Caco-2 (cell line): ENCODE measurements around the gene AFF1. TPM values are rescaled to one million over a fixed set of nuclear protein-coding genes. Genes with fewer than 3 reads are reported as not detected.

Experiments
- BruUV-seq: library from RNA; stranded (reverse); fragments of 400-500 nt; replicated peaks from 2 replicates; lab custom pipeline; 2021; lab: Mats Ljungman, UMichigan
- CTCF ChIA-PET: fragments of 300-600 bp; sonication (Branson Sonifier 250); formaldehyde crosslinking; loops from one replicate; lab custom pipeline; 2022; ENCODE audit warnings: antibody characterized with exemption; lab: Charles Lee
- POLR2A ChIA-PET: fragments of 300-600 bp; sonication (Branson Sonifier 250); formaldehyde crosslinking; loops from one replicate; lab custom pipeline; 2022; ENCODE audit warnings: antibody characterized with exemption; lab: Charles Lee
- DNase-seq, 2 experiments: peaks; one replicate each; pipeline versions ENCODE4 v3.0.0 to v3.0.0-alpha.2; 2020 to 2022
- H3K27me3 ChIP-seq: replicated peaks from 2 replicates; pipeline ENCODE4 v1.6.0; 2011; ENCODE audit warnings: low read length; ENCODE audit not compliant: control insufficient read depth, insufficient read depth
- H3K36me3 ChIP-seq: 2 replicates; pipeline ENCODE4 v1.5.1; 2011; ENCODE audit warnings: low read length; ENCODE audit not compliant: control insufficient read depth, insufficient read depth
- H3K4me1 ChIP-seq: fragments of 250-450 bp; sonication (Bioruptor Pico); 2 replicates; pipeline ENCODE4 v1.5.1; 2020; ENCODE audit warnings: mild to moderate bottlenecking
- H3K4me3 ChIP-seq: 2 replicates; pipeline ENCODE4 v1.5.1; 2011; ENCODE audit warnings: low read depth, mild to moderate bottlenecking, control low read depth, low read length
- H3K9me3 ChIP-seq: fragments of 250-450 bp; sonication (Bioruptor Pico); 2 replicates; pipeline ENCODE4 v1.5.1; 2020; ENCODE audit warnings: mild to moderate bottlenecking, moderate library complexity
- H3K27ac Mint-ChIP-seq: one replicate; pipeline ENCODE4 v1.8.0; 2022; ENCODE audit warnings: mixed read lengths; ENCODE audit not compliant: unreplicated experiment
- H3K27me3 Mint-ChIP-seq: one replicate; pipeline ENCODE4 v1.8.0; 2022; ENCODE audit warnings: mixed read lengths; ENCODE audit not compliant: insufficient read depth, unreplicated experiment
- H3K36me3 Mint-ChIP-seq: one replicate; pipeline ENCODE4 v1.8.0; 2022; ENCODE audit warnings: mild to moderate bottlenecking, mixed read lengths; ENCODE audit not compliant: insufficient read depth, unreplicated experiment
- H3K4me1 Mint-ChIP-seq: one replicate; pipeline ENCODE4 v1.8.0; 2022; ENCODE audit warnings: low read depth, mixed read lengths; ENCODE audit not compliant: unreplicated experiment
- H3K4me3 Mint-ChIP-seq: one replicate; pipeline ENCODE4 v1.8.0; 2022; ENCODE audit warnings: mild to moderate bottlenecking, moderate library complexity, mixed read lengths; ENCODE audit not compliant: unreplicated experiment
- H3K9me3 Mint-ChIP-seq: one replicate; pipeline ENCODE4 v1.8.0; 2022; ENCODE audit warnings: mixed read lengths; ENCODE audit not compliant: unreplicated experiment
- intact Hi-C: fragments of 100-400 bp; cut with micrococcal nuclease; formaldehyde crosslinking; loops from one replicate; pipeline ENCODE4 v1.10.0; 2022; ENCODE audit not compliant: unreplicated experiment
- total RNA-seq: library from RNA; stranded (reverse); gene quantifications from 2 replicates; pipeline ENCODE4 v1.2.3, GENCODE V29; 2022
- TF ChIP-seq, protein P1 (sequence below), 2 experiments: fragments of 200-600 bp in 1 of 2; IDR thresholded peaks; 1 replicate in 1 of 2; 2 replicates in 1 of 2; pipeline versions ENCODE4 v1.5.1 to v1.8.0; 2011 to 2022; ENCODE audit warnings: antibody characterized with exemption in 1 of 2, control low read depth in 1 of 2, inconsistent platforms in 1 of 2, low read depth in 1 of 2, low read length in 1 of 2, mild to moderate bottlenecking in 1 of 2, moderate library complexity in 1 of 2; ENCODE audit not compliant: insufficient read depth in 1 of 2, severe bottlenecking in 1 of 2, unreplicated experiment in 1 of 2

The AFF1 gene
- total RNA-seq, 1 experiment from 2014 or later, result 48.3 TPM

- no TSS peak for BruUV-seq
- Mint-ChIP-seq H3K27ac (no peak overlapping the region), H3K9me3 (no peaks in the 10 kb centered on the region), H3K4me1 (peaks cover 36% of the 10 kb centered on the region), H3K4me3 (no peak overlapping the region), H3K27me3 (no peaks in the 10 kb centered on the region), H3K36me3 (peaks cover 65% of the 10 kb centered on the region)
- H3K36me3 ChIP-seq, result peaks cover 4% of the 10 kb centered on the region
- peaks cover 23% of the 10 kb centered on the region for H3K4me1 ChIP-seq
- no peaks in the 10 kb centered on the region for H3K9me3 ChIP-seq
- POLR2A ChIA-PET, result no interaction called here
- intact Hi-C loops, result no loop called here
- CTCF ChIA-PET, result no interaction called here
- no peak for DNase-seq
- TF ChIP-seq, protein P1, sequence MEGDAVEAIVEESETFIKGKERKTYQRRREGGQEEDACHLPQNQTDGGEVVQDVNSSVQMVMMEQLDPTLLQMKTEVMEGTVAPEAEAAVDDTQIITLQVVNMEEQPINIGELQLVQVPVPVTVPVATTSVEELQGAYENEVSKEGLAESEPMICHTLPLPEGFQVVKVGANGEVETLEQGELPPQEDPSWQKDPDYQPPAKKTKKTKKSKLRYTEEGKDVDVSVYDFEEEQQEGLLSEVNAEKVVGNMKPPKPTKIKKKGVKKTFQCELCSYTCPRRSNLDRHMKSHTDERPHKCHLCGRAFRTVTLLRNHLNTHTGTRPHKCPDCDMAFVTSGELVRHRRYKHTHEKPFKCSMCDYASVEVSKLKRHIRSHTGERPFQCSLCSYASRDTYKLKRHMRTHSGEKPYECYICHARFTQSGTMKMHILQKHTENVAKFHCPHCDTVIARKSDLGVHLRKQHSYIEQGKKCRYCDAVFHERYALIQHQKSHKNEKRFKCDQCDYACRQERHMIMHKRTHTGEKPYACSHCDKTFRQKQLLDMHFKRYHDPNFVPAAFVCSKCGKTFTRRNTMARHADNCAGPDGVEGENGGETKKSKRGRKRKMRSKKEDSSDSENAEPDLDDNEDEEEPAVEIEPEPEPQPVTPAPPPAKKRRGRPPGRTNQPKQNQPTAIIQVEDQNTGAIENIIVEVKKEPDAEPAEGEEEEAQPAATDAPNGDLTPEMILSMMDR (IDR thresholded peaks at IDR 0.05; ENCODE audit: insufficient read depth in 1 of 2, low read depth in 1 of 2, low read length in 1 of 2, severe bottlenecking in 1 of 2, unreplicated experiment in 1 of 2), result no peak
- no peak overlapping the region for H3K4me3 ChIP-seq
- H3K27me3 ChIP-seq, result no peaks in the 10 kb centered on the region
These were observed 194.9 kb downstream of the AFF1 start for GRCh38 chr4:87129681-87130080.

GRCh38 chr4:87130985-87131703, 196.3 kb downstream of the AFF1 start:
- ChIA-PET POLR2A (no interaction called here), CTCF (no interaction called here)
- H3K4me3 ChIP-seq, result no peak overlapping the region
- TF ChIP-seq, protein P1 (IDR thresholded peaks at IDR 0.05; ENCODE audit: insufficient read depth in 1 of 2, low read depth in 1 of 2, low read length in 1 of 2, severe bottlenecking in 1 of 2, unreplicated experiment in 1 of 2), result no peak
- DNase-seq, result no peak
- Mint-ChIP-seq H3K4me1 (peaks cover 25% of the 10 kb centered on the region), H3K27me3 (no peaks in the 10 kb centered on the region), H3K27ac (no peak overlapping the region), H3K9me3 (no peaks in the 10 kb centered on the region), H3K4me3 (no peak overlapping the region), H3K36me3 (peaks cover 61% of the 10 kb centered on the region)
- peaks cover 2% of the 10 kb centered on the region for H3K36me3 ChIP-seq
- peaks cover 16% of the 10 kb centered on the region for H3K4me1 ChIP-seq
- H3K9me3 ChIP-seq, result no peaks in the 10 kb centered on the region
- no TSS peak for BruUV-seq
- intact Hi-C loops, result no loop called here
- no peaks in the 10 kb centered on the region for H3K27me3 ChIP-seq

GRCh38 chr4:87132035-87132434, 197.2 kb downstream of the AFF1 start:
- Mint-ChIP-seq H3K36me3 (peaks cover 58% of the 10 kb centered on the region), H3K9me3 (no peaks in the 10 kb centered on the region), H3K27me3 (no peaks in the 10 kb centered on the region), H3K4me1 (peaks cover 18% of the 10 kb centered on the region), H3K27ac (no peak overlapping the region), H3K4me3 (no peak overlapping the region)
- Histone ChIP-seq H3K4me3 (no peak overlapping the region), H3K27me3 (no peaks in the 10 kb centered on the region), H3K9me3 (no peaks in the 10 kb centered on the region), H3K36me3 (peaks cover 2% of the 10 kb centered on the region), H3K4me1 (peaks cover 15% of the 10 kb centered on the region)
- DNase-seq, result no peak
- TF ChIP-seq, protein P1 (IDR thresholded peaks at IDR 0.05; ENCODE audit: insufficient read depth in 1 of 2, low read depth in 1 of 2, low read length in 1 of 2, severe bottlenecking in 1 of 2, unreplicated experiment in 1 of 2), result no peak
- BruUV-seq, result no TSS peak
- POLR2A ChIA-PET, result no interaction called here
- CTCF ChIA-PET, result no interaction called here
- intact Hi-C loops, result no loop called here
